Endothelial cell of umbilical vein (primary cell): ENCODE results near the gene EEF1G. TPM values are rescaled to one million over a fixed set of nuclear protein-coding genes. Genes with fewer than 3 reads are reported as not detected.

Experiments
- BruUV-seq: library from RNA; stranded (reverse); fragments of 400-500 nt; replicated peaks from 2 replicates; lab custom pipeline; 2021; lab: Mats Ljungman, UMichigan
- CTCF ChIA-PET: fragments of 300-600, 350-600 bp; sonication (Branson Sonifier 250); formaldehyde crosslinking; loops from one replicate; lab custom pipeline; 2021; ENCODE audit warnings: antibody characterized with exemption, inconsistent platforms; lab: Charles Lee
- POLR2A ChIA-PET: fragments of 300-600, 350-600 bp; sonication (Branson Sonifier 250); formaldehyde crosslinking; loops from one replicate; lab custom pipeline; 2021; ENCODE audit warnings: antibody characterized with exemption, inconsistent platforms; lab: Charles Lee
- DNase-seq: peaks from one replicate; pipeline ENCODE4 v3.0.0-alpha.2; 2011; ENCODE audit warnings: low read depth, low spot score
- FAIRE-seq: peaks from 2 replicates; lab custom pipeline; 2011; peaks lifted over from hg19 to GRCh38; lab: Jason Lieb, UNC
- H2AFZ ChIP-seq: 2 replicates; pipeline ENCODE4 v1.6.0; 2012; ENCODE audit warnings: low read depth, low read length, control low read depth, inconsistent platforms
- H3K27ac ChIP-seq: 2 replicates; pipeline ENCODE4 v1.5.1; 2011; ENCODE audit warnings: low read depth, mild to moderate bottlenecking, control low read depth, low read length, moderate library complexity; ENCODE audit not compliant: insufficient read depth
- H3K27me3 ChIP-seq, 2 experiments: 2 replicates each; pipeline versions ENCODE4 v1.6.0 to v1.6.1; 2011; ENCODE audit warnings: low read length in 2 of 2, mixed read lengths in 1 of 2; ENCODE audit not compliant: control insufficient read depth in 2 of 2, insufficient read depth in 2 of 2
- H3K36me3 ChIP-seq, 2 experiments: 2 replicates in 1 of 2; 3 replicates in 1 of 2; pipeline ENCODE4 v1.5.1; 2011; ENCODE audit warnings: low read length in 2 of 2, mild to moderate bottlenecking in 1 of 2, moderate library complexity in 1 of 2; ENCODE audit not compliant: control insufficient read depth in 2 of 2, insufficient read depth in 2 of 2; ENCODE audit errors: extremely low read depth in 1 of 2
- H3K4me1 ChIP-seq: 3 replicates; pipeline ENCODE4 v1.5.1; 2011; ENCODE audit warnings: mild to moderate bottlenecking, low read length; ENCODE audit not compliant: control insufficient read depth, insufficient read depth; ENCODE audit errors: extremely low read depth
- H3K4me2 ChIP-seq: 2 replicates; pipeline ENCODE4 v1.6.1; 2011; ENCODE audit warnings: low read length, control low read depth, mixed read lengths; ENCODE audit not compliant: insufficient read depth
- H3K4me3 ChIP-seq, 3 experiments: fragments of 200-600 bp in 1 of 3; sonication (generic), shearing (Covaris generic) in 1 of 3; replicated peaks in 1 of 3; 2 replicates each; pipeline ENCODE4 v1.5.1; 2011 to 2016; ENCODE audit warnings: control low read depth in 3 of 3, low read length in 3 of 3, mild to moderate bottlenecking in 2 of 3, inconsistent platforms in 1 of 3, low read depth in 1 of 3, moderate library complexity in 1 of 3; ENCODE audit not compliant: insufficient read depth in 1 of 3
- H3K79me2 ChIP-seq: 2 replicates; pipeline ENCODE4 v1.6.0; 2012; ENCODE audit warnings: low read length, inconsistent platforms; ENCODE audit not compliant: control insufficient read depth, insufficient read depth
- H3K9ac ChIP-seq: replicated peaks from 2 replicates; pipeline ENCODE3; 2011; ENCODE audit warnings: low read length, control low read depth; ENCODE audit not compliant: insufficient read depth; ENCODE audit errors: extremely low read depth
- H3K9me1 ChIP-seq: replicated peaks from 3 replicates; pipeline ENCODE4 v1.6.0; 2011; ENCODE audit warnings: mild to moderate bottlenecking, low read length; ENCODE audit not compliant: control insufficient read depth, insufficient read depth; ENCODE audit errors: extremely low read depth
- H3K9me3 ChIP-seq: replicated peaks from 2 replicates; pipeline ENCODE4 v1.5.1; 2012; ENCODE audit warnings: low read length, inconsistent platforms; ENCODE audit not compliant: control insufficient read depth, insufficient read depth
- H4K20me1 ChIP-seq: replicated peaks from 2 replicates; pipeline ENCODE3; 2011; ENCODE audit warnings: mild to moderate bottlenecking, low read length; ENCODE audit not compliant: control insufficient read depth, insufficient read depth; ENCODE audit errors: extremely low read depth
- EZH2 ChIP-seq: IDR thresholded peaks from 2 replicates; pipeline ENCODE4 v1.6.1; 2012; ENCODE audit warnings: borderline replicate concordance, low read depth, mild to moderate bottlenecking, moderate library complexity, low read length, inconsistent platforms; ENCODE audit not compliant: severe bottlenecking
- FOS ChIP-seq: IDR thresholded peaks from 2 replicates; pipeline ENCODE4 v1.6.1; 2011; ENCODE audit warnings: mild to moderate bottlenecking, low read length, moderate library complexity, borderline replicate concordance; ENCODE audit not compliant: insufficient read depth
- GATA2 ChIP-seq: IDR thresholded peaks from 2 replicates; pipeline ENCODE4 v1.7.0; 2011; ENCODE audit warnings: low read depth, mild to moderate bottlenecking, moderate library complexity, mixed read lengths, low read length; ENCODE audit not compliant: insufficient read length, insufficient read depth
- JUN ChIP-seq: IDR thresholded peaks from 2 replicates; pipeline ENCODE4 v1.6.1; 2011; ENCODE audit warnings: borderline replicate concordance, low read depth; ENCODE audit not compliant: insufficient read length, insufficient read depth
- MYC ChIP-seq: IDR thresholded peaks from one replicate; pipeline ENCODE4 v1.6.1; 2011; ENCODE audit warnings: mild to moderate bottlenecking, low read depth, low read length
- POLR2A ChIP-seq: IDR thresholded peaks from 2 replicates; pipeline ENCODE4 v1.6.1; 2012; ENCODE audit warnings: low read depth, mild to moderate bottlenecking, control low read depth, low read length
- POLR2AphosphoS5 ChIP-seq: IDR thresholded peaks from 2 replicates; pipeline ENCODE4 v1.6.1; 2012; ENCODE audit warnings: low read depth, mild to moderate bottlenecking, control low read depth, low read length, moderate library complexity; ENCODE audit not compliant: insufficient read depth
- dilution Hi-C: fragments of 300-500 bp; cut with MboI; formaldehyde crosslinking; loops from one replicate; pipeline ENCODE4 v1.15.0; 2019; ENCODE audit warnings: low sequenced_read_pairs; ENCODE audit not compliant: extremely low pct_ligation_motif_present
- intact Hi-C: fragments of 100-400 bp; cut with micrococcal nuclease; formaldehyde crosslinking; loops from one replicate; pipeline ENCODE4 v1.10.0; 2022
- polyA plus RNA-seq, 4 experiments: library from polyadenylated mRNA; depleted of rRNA in 3 of 4; stranded (reverse) in 3 of 4; unstranded in 1 of 4; fragments of >200 nt; gene quantifications; 2 replicates each; pipeline versions ENCODE4 v1.2.1 to v1.2.3, GENCODE V29; 2011 to 2012; ENCODE audit warnings: missing spikeins in 1 of 4
- total RNA-seq: library from RNA; stranded (reverse); gene quantifications from 2 replicates; pipeline ENCODE4 v1.2.3, GENCODE V29; 2021
- TF ChIP-seq, protein P1 (sequence below): IDR thresholded peaks from 2 replicates; pipeline ENCODE4 v1.6.1; 2011; ENCODE audit not compliant: insufficient read depth, insufficient read length
- TF ChIP-seq, protein P2 (sequence below), 2 donors: IDR thresholded peaks; 1 replicate in 1 of 2; 2 replicates in 1 of 2; pipeline ENCODE4 v1.5.1; 2011; ENCODE audit warnings: low read length in 2 of 2, mild to moderate bottlenecking in 2 of 2, moderate library complexity in 2 of 2, control low read depth in 1 of 2, inconsistent platforms in 1 of 2, low read depth in 1 of 2; ENCODE audit not compliant: insufficient read depth in 1 of 2; ENCODE audit errors: extremely low read depth in 1 of 2

The EEF1G gene
- total and polyA plus RNA-seq, 2 donors (not counting 3 experiments of a cell fraction or from before 2014, with no cell fraction given), result 1,341 to 2,133 TPM

DNA sequence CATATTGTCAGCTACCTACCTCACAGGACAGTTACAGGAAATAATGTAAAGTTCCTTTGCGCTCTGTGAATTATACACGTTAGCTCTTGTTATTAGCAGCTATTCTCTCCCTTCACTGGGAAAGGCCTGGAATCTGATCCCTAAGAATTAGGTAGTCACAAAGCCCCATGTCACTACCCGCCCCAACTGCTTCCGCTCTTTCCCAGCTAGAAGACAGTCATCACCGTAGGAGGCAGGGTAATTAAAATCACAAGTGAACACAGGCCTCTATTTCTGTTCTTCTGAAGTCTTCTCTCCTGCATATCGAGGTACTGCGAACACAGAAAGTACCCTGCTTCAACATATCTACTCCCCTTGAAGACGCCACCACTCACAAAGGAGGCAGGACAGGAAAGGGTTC, 14.5 kb downstream of the EEF1G start:
- Histone ChIP-seq H3K27me3 (no peaks in the 10 kb centered on the region), H2AFZ (no peak overlapping the region), H3K9me3 (no peaks in the 10 kb centered on the region), H3K9me1 (no peaks in the 10 kb centered on the region), H4K20me1 (peaks cover 2% of the 10 kb centered on the region), H3K4me2 (no peak overlapping the region), H3K9ac (no peak overlapping the region), H3K79me2 (peaks cover 26% of the 10 kb centered on the region), H3K4me3 (no peak overlapping the region), H3K4me1 (peaks cover 47% of the 10 kb centered on the region), H3K27ac (no peak overlapping the region), H3K36me3 (peaks cover 19 to 22% of the 10 kb centered on the region in 2 experiments)
- dilution Hi-C loops (no loop called here), intact Hi-C loops (no loop called here)
- TF ChIP-seq POLR2A, result no peak
- TF ChIP-seq, protein P1, sequence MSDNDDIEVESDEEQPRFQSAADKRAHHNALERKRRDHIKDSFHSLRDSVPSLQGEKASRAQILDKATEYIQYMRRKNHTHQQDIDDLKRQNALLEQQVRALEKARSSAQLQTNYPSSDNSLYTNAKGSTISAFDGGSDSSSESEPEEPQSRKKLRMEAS, result no peak
- no peak for TF ChIP-seq FOS
- TF ChIP-seq, protein P2, sequence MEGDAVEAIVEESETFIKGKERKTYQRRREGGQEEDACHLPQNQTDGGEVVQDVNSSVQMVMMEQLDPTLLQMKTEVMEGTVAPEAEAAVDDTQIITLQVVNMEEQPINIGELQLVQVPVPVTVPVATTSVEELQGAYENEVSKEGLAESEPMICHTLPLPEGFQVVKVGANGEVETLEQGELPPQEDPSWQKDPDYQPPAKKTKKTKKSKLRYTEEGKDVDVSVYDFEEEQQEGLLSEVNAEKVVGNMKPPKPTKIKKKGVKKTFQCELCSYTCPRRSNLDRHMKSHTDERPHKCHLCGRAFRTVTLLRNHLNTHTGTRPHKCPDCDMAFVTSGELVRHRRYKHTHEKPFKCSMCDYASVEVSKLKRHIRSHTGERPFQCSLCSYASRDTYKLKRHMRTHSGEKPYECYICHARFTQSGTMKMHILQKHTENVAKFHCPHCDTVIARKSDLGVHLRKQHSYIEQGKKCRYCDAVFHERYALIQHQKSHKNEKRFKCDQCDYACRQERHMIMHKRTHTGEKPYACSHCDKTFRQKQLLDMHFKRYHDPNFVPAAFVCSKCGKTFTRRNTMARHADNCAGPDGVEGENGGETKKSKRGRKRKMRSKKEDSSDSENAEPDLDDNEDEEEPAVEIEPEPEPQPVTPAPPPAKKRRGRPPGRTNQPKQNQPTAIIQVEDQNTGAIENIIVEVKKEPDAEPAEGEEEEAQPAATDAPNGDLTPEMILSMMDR (IDR thresholded peaks at IDR 0.05; ENCODE audit: extremely low read depth in 1 of 2, insufficient read depth in 1 of 2, low read depth in 1 of 2, low read length in 2 of 2), result no peak
- TF ChIP-seq EZH2, result no peak
- no peak for TF ChIP-seq GATA2
- TF ChIP-seq JUN, result no peak
- no peak for TF ChIP-seq POLR2AphosphoS5
- no peak for TF ChIP-seq MYC
- ChIA-PET CTCF (interaction anchor here (1.6 to 15.7 kb wide), 4 partner anchors 16 to 165 kb away, joined by 3 to 376 read pairs (median 130); partner anchors contain the start of gene AHNAK), POLR2A (interaction anchor here (2.0 kb wide), 1 partner anchor 15 kb away, joined by 7 read pairs; the partner anchor contains the start of gene EEF1G)
- BruUV-seq, result no TSS peak
- FAIRE-seq (no peak), DNase-seq (no peak)
